Astrocyte (in vitro differentiated cells and primary cell): ENCODE data around the gene APOBEC2.

Experiments
- EZH2 ChIP-seq: IDR thresholded peaks from 2 replicates; pipeline ENCODE4 v1.6.1; 2012; ENCODE audit warnings: mild to moderate bottlenecking, low read length, inconsistent platforms; ENCODE audit not compliant: insufficient read depth
- TF ChIP-seq, protein P1 (sequence below): IDR thresholded peaks from 2 replicates; pipeline ENCODE4 v1.5.1; 2011; ENCODE audit warnings: low read depth, mild to moderate bottlenecking, inconsistent platforms, low read length, moderate library complexity; ENCODE audit not compliant: insufficient read depth

DNA sequence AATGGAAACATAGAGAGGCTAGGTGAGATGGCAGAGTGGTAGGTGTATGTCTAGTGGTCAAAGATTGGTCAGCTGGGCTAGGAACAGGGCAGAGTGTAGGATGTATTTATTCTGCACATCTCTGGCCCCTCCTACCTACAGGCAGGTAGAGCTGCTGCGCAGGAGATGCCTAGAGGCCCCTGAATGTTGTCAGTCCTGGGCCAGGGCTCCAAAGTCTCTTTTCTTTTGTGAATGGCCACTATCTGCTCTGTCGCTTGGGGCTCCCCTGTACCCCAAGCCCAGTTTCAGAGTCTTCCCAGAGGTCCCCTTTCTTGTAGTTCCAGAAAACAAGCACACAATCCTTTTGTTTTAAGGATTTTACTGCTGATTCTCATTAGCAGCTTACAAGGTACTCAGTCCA, 5.7 kb upstream of the APOBEC2 start:
- TF ChIP-seq, protein P1, sequence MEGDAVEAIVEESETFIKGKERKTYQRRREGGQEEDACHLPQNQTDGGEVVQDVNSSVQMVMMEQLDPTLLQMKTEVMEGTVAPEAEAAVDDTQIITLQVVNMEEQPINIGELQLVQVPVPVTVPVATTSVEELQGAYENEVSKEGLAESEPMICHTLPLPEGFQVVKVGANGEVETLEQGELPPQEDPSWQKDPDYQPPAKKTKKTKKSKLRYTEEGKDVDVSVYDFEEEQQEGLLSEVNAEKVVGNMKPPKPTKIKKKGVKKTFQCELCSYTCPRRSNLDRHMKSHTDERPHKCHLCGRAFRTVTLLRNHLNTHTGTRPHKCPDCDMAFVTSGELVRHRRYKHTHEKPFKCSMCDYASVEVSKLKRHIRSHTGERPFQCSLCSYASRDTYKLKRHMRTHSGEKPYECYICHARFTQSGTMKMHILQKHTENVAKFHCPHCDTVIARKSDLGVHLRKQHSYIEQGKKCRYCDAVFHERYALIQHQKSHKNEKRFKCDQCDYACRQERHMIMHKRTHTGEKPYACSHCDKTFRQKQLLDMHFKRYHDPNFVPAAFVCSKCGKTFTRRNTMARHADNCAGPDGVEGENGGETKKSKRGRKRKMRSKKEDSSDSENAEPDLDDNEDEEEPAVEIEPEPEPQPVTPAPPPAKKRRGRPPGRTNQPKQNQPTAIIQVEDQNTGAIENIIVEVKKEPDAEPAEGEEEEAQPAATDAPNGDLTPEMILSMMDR = no peak
- TF ChIP-seq EZH2 = no peak
